ENCODE measurements around the gene PLEKHM3. TPM values are rescaled to one million over a fixed set of nuclear protein-coding genes. Genes with fewer than 3 reads are reported as not detected.

The PLEKHM3 gene
- total and polyA plus RNA-seq, 2 of the 4 experiments (the other 2 are of a cell fraction) = 2.4 to 11.3 TPM

- Histone ChIP-seq H2BK5ac (ENCODE audit: low read depth, low read length, poor library complexity, severe bottlenecking) (no peak overlapping the region), H2BK120ac (ENCODE audit: low read depth, low read length) (no peak overlapping the region), H4K5ac (ENCODE audit: low read depth, low read length) (no peak overlapping the region), H3K9me3 (ENCODE audit: control insufficient read depth, insufficient read depth, low read length) (no peaks in the 10 kb centered on the region), H2AK5ac (ENCODE audit: low read depth, low read length) (no peak overlapping the region), H3K4me2 (ENCODE audit: low read depth, low read length) (no peak overlapping the region), H4K8ac (ENCODE audit: low read depth in 2 of 2, low read length in 2 of 2) (no peak overlapping the region), H3K18ac (ENCODE audit: low read depth, low read length) (no peak overlapping the region), H3K4me1 (ENCODE audit: control insufficient read depth, insufficient read depth, low read length) (peaks cover 3% of the 10 kb centered on the region; the same call in 1 of the 2 replicates), H2BK20ac (ENCODE audit: low read depth, low read length) (no peak overlapping the region), H3K56ac (ENCODE audit: extremely low read depth, insufficient read depth, low read length) (no peak overlapping the region), H3K9ac (ENCODE audit: low read depth, low read length) (no peak overlapping the region), H4K91ac (ENCODE audit: insufficient read depth, low read depth, low read length) (no peak overlapping the region), H3K4ac (ENCODE audit: low read depth, low read length) (no peak overlapping the region), H2AFZ (replicated peaks; ENCODE audit: low read length, poor library complexity) (no peak overlapping the region), H3K27me3 (ENCODE audit: control insufficient read depth, insufficient read depth, low read length) (no peaks in the 10 kb centered on the region), H3K36me3 (ENCODE audit: control insufficient read depth, insufficient read depth, low read length) (no peaks in the 10 kb centered on the region), H3K79me1 (ENCODE audit: low read depth in 1 of 2, low read length in 2 of 2) (no peaks in the 10 kb centered on the region), H3K4me3 (ENCODE audit: insufficient read depth, low read depth, low read length) (no peak overlapping the region), H3K23ac (ENCODE audit: low read depth, low read length) (no peak overlapping the region), H2AK9ac (replicated peaks; ENCODE audit: low read depth, low read length, poor library complexity) (peak overlapping the region; percentile 91), H4K20me1 (ENCODE audit: insufficient read depth, low read length) (no peaks in the 10 kb centered on the region), H3K14ac (replicated peaks; ENCODE audit: low read depth, low read length) (0 out of 2 replicates have a peak overlapping the region, but pooled peaks have one; percentile 32), H3K27ac (ENCODE audit: insufficient read depth, low read length) (no peak overlapping the region), H3K9me1 (ENCODE audit: insufficient read depth, low read length) (no peaks in the 10 kb centered on the region; the same call in 1 of the 2 replicates), H2BK15ac (ENCODE audit: low read depth, low read length) (no peak overlapping the region)
- ATAC-seq (ENCODE audit: low read depth) = peak; percentile 27
- WGBS, 2 experiments (ENCODE audit: extremely low coverage in 2 of 2, insufficient read length in 1 of 2) = no CpG with 5 or more reads among the region's 7 CpGs
- dilution Hi-C loops (cut with HindIII; ENCODE audit: low sequenced_read_pairs, unreplicated experiment) (no loop called here), intact Hi-C loops (cut with micrococcal nuclease) (no loop called here), in situ Hi-C loops (cut with MboI; ENCODE audit: low sequenced_read_pairs) (no loop called here)
- no TSS peak for BruUV-seq (replicated peaks)
- CTCF ChIA-PET = interaction anchor here (0.6 kb wide), 1 partner anchor 203 kb away, joined by 4 read pairs; no protein-coding TSS in a partner anchor
- POLR2A ChIA-PET (ENCODE audit: unreplicated experiment) = no interaction called here
- TF ChIP-seq MXI1 (IDR thresholded peaks at IDR 0.05; ENCODE audit: borderline replicate concordance, low read depth, low read length) = no peak
- TF ChIP-seq ELK1 (IDR thresholded peaks at IDR 0.05; ENCODE audit: borderline replicate concordance, low read depth, low read length) = no peak
- no peak for TF ChIP-seq CEBPB (IDR thresholded peaks at IDR 0.05; ENCODE audit: low read depth, low read length)
- no peak for TF ChIP-seq MAFK (IDR thresholded peaks at IDR 0.05; ENCODE audit: low read depth, low read length)
- no peak for TF ChIP-seq RFX5 (IDR thresholded peaks at IDR 0.05; ENCODE audit: low read depth, low read length)
- no peak for TF ChIP-seq FOS (IDR thresholded peaks at IDR 0.05; ENCODE audit: low read depth, low read length)
- no peak for TF ChIP-seq NFE2L2 (IDR thresholded peaks at IDR 0.05; ENCODE audit: low read depth, low read length)
- no peak for TF ChIP-seq POLR2A (IDR thresholded peaks at IDR 0.05; ENCODE audit: low read depth, low read length)
- TF ChIP-seq USF2 (IDR thresholded peaks at IDR 0.05; ENCODE audit: low read depth, low read length) = no peak
- TF ChIP-seq RCOR1 (IDR thresholded peaks at IDR 0.05; ENCODE audit: insufficient replicate concordance, low read length) = no peak
- TF ChIP-seq CHD1 (IDR thresholded peaks at IDR 0.05; ENCODE audit: low read depth, low read length) = no peak
- DNase-seq = no peak
These were observed 188.7 kb downstream of the PLEKHM3 start for GRCh38 chr2:207836521-207837133.

All from IMR-90 (cell line).